NT2/D1 (cell line): ENCODE data around the gene PGAM1.

Experiments
- DNase-seq: peaks from one replicate; pipeline ENCODE4 v3.0.0-alpha.2; 2011; ENCODE audit warnings: low read depth, low spot score
- H3K27me3 ChIP-seq: 2 replicates; pipeline ENCODE4 v1.6.0; 2011; ENCODE audit warnings: mild to moderate bottlenecking; ENCODE audit not compliant: insufficient read length, insufficient read depth
- H3K36me3 ChIP-seq: 2 replicates; pipeline ENCODE4 v1.6.1; 2011; ENCODE audit warnings: mild to moderate bottlenecking, low read length, mixed read lengths; ENCODE audit not compliant: insufficient read depth, insufficient read length
- H3K4me1 ChIP-seq: 2 replicates; pipeline ENCODE4 v1.5.1; 2011; ENCODE audit not compliant: insufficient read depth, insufficient read length
- H3K4me3 ChIP-seq: 2 replicates; pipeline ENCODE4 v1.5.1; 2011; ENCODE audit warnings: low read depth; ENCODE audit not compliant: insufficient read length
- H3K9ac ChIP-seq: 2 replicates; pipeline ENCODE4 v1.6.0; 2011; ENCODE audit warnings: low read depth; ENCODE audit not compliant: insufficient read length
- H3K9me3 ChIP-seq: 2 replicates; pipeline ENCODE4 v1.5.1; 2011; ENCODE audit warnings: mild to moderate bottlenecking, low read length; ENCODE audit not compliant: insufficient read depth
- SUZ12 ChIP-seq: IDR thresholded peaks from 2 replicates; pipeline ENCODE4 v1.6.1; 2011; ENCODE audit not compliant: insufficient read length, insufficient read depth; ENCODE audit errors: extremely low read depth
- YY1 ChIP-seq: IDR thresholded peaks from 2 replicates; pipeline ENCODE4 v1.6.1; 2011; ENCODE audit not compliant: insufficient read length, insufficient read depth
- ZNF274 ChIP-seq: IDR thresholded peaks from 2 replicates; pipeline ENCODE4 v1.6.1; 2011; ENCODE audit warnings: mild to moderate bottlenecking, low read depth, low read length

The PGAM1 gene

GRCh38 chr10:97384641-97385040, 41.4 kb upstream of the PGAM1 start:
- peaks cover 78% of the 10 kb centered on the region for H3K36me3 ChIP-seq
- TF ChIP-seq ZNF274: no peak
- TF ChIP-seq YY1: no peak
- TF ChIP-seq SUZ12: no peak
- no peak overlapping the region for H3K9ac ChIP-seq
- no peak for DNase-seq
- H3K9me3 ChIP-seq: no peaks in the 10 kb centered on the region
- peaks cover 2% of the 10 kb centered on the region for H3K4me1 ChIP-seq
- H3K27me3 ChIP-seq: no peaks in the 10 kb centered on the region
- H3K4me3 ChIP-seq: no peak overlapping the region

- no peaks in the 10 kb centered on the region for H3K9me3 ChIP-seq
- TF ChIP-seq YY1 (no peak), SUZ12 (no peak), ZNF274 (no peak)
- H3K4me3 ChIP-seq: no peak overlapping the region
- no peak for DNase-seq
- peaks cover 77% of the 10 kb centered on the region for H3K36me3 ChIP-seq
- H3K9ac ChIP-seq: no peak overlapping the region
- no peaks in the 10 kb centered on the region for H3K27me3 ChIP-seq
- peaks cover 2% of the 10 kb centered on the region for H3K4me1 ChIP-seq
Measured at GRCh38 chr10:97385565-97385964, 40.4 kb upstream of the PGAM1 start.

- TF ChIP-seq SUZ12 (no peak), ZNF274 (no peak), YY1 (no peak)
- Histone ChIP-seq H3K9ac (no peak overlapping the region), H3K4me3 (no peak overlapping the region), H3K9me3 (no peaks in the 10 kb centered on the region), H3K27me3 (no peaks in the 10 kb centered on the region), H3K36me3 (peaks cover 69% of the 10 kb centered on the region), H3K4me1 (peaks cover 2% of the 10 kb centered on the region)
- no peak for DNase-seq
Measured at GRCh38 chr10:97388152-97388551, 37.8 kb upstream of the PGAM1 start.

GRCh38 chr10:97390091-97390490, 35.9 kb upstream of the PGAM1 start:
- no peaks in the 10 kb centered on the region for H3K27me3 ChIP-seq
- peaks cover 66% of the 10 kb centered on the region for H3K36me3 ChIP-seq
- peaks cover 2% of the 10 kb centered on the region for H3K4me1 ChIP-seq
- no peak overlapping the region for H3K9ac ChIP-seq
- no peak overlapping the region for H3K4me3 ChIP-seq
- H3K9me3 ChIP-seq: no peaks in the 10 kb centered on the region
- DNase-seq: no peak
- TF ChIP-seq SUZ12: no peak

- no peak for DNase-seq
- H3K36me3 ChIP-seq: peaks cover 67% of the 10 kb centered on the region
- H3K9me3 ChIP-seq: no peaks in the 10 kb centered on the region
- H3K9ac ChIP-seq: no peak overlapping the region
- TF ChIP-seq SUZ12: no peak
- H3K4me1 ChIP-seq: no peaks in the 10 kb centered on the region
- no peak overlapping the region for H3K4me3 ChIP-seq
- no peaks in the 10 kb centered on the region for H3K27me3 ChIP-seq
Measured at GRCh38 chr10:97393034-97393573, 32.9 kb upstream of the PGAM1 start.

- Histone ChIP-seq H3K36me3 (peaks cover 41% of the 10 kb centered on the region), H3K27me3 (no peaks in the 10 kb centered on the region), H3K9ac (no peak overlapping the region), H3K4me3 (no peak overlapping the region), H3K9me3 (no peaks in the 10 kb centered on the region), H3K4me1 (no peaks in the 10 kb centered on the region)
- no peak for DNase-seq
- no peak for TF ChIP-seq ZNF274
- no peak for TF ChIP-seq YY1
- no peak for TF ChIP-seq SUZ12
Measured at GRCh38 chr10:97396056-97396455, 29.9 kb upstream of the PGAM1 start.

- Histone ChIP-seq H3K4me1 (no peaks in the 10 kb centered on the region), H3K4me3 (peak overlapping the region; percentile 85), H3K36me3 (peaks cover 23% of the 10 kb centered on the region), H3K27me3 (no peaks in the 10 kb centered on the region), H3K9ac (peak overlapping the region; percentile 88), H3K9me3 (no peaks in the 10 kb centered on the region)
- no peak for TF ChIP-seq ZNF274
- no peak for DNase-seq
Measured at GRCh38 chr10:97399843-97400545, 26.0 kb upstream of the PGAM1 start.
